ENCODE data around the gene RPLP2.

DNA sequence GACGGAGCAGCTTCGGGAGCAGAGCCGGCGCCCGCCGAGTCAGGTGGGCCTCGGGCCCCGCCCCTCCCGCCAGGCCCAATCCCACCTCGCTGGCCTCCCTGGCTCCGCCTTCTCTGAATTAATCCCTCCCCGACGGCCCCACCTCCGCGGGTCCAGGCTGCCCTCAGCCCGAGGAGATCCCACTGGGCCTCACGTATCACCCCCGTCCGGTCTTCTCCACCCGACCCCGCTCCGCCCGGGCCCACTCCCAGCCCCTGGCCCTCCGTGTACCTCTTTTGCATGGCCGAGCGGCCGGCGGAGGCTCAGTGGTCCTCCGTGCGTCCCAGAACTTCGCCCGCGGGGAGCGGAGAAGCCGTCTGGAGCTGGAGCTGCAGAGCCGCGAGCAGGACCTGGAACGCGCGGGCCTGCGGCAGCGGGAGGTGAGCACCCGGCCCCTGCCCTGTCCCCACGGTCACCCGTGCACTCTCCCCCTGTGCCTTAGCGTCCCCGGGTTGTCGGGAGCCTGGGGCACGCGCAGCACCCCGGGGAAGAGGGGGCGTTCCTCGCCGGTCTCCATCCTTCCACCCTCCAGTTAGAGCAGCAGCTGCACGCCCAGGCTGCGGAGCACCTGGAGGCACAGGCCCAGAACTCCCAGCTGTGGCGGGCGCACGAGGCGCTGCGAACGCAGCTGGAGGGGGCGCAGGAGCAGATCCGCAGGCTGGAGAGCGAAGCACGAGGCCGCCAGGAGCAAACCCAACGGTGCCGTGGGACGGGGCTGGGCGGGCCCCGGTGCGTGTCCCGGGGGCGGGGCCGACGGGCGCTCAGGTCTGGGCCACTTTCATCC is 20.7 kb downstream of the RPLP2 start:
- TF ChIP-seq, protein P1, sequence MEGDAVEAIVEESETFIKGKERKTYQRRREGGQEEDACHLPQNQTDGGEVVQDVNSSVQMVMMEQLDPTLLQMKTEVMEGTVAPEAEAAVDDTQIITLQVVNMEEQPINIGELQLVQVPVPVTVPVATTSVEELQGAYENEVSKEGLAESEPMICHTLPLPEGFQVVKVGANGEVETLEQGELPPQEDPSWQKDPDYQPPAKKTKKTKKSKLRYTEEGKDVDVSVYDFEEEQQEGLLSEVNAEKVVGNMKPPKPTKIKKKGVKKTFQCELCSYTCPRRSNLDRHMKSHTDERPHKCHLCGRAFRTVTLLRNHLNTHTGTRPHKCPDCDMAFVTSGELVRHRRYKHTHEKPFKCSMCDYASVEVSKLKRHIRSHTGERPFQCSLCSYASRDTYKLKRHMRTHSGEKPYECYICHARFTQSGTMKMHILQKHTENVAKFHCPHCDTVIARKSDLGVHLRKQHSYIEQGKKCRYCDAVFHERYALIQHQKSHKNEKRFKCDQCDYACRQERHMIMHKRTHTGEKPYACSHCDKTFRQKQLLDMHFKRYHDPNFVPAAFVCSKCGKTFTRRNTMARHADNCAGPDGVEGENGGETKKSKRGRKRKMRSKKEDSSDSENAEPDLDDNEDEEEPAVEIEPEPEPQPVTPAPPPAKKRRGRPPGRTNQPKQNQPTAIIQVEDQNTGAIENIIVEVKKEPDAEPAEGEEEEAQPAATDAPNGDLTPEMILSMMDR (IDR thresholded peaks at IDR 0.05; ENCODE audit: low read length) = no peak
- TF ChIP-seq EZH2 (optimal IDR thresholded peaks at IDR 0.05; ENCODE audit: low read depth, low read length) (no peak), EZH2phosphoT487 (IDR thresholded peaks at IDR 0.05; ENCODE audit: low read length) (no peak)
